ENCODE data around the gene NOP14.

Gene NOP14

DNA sequence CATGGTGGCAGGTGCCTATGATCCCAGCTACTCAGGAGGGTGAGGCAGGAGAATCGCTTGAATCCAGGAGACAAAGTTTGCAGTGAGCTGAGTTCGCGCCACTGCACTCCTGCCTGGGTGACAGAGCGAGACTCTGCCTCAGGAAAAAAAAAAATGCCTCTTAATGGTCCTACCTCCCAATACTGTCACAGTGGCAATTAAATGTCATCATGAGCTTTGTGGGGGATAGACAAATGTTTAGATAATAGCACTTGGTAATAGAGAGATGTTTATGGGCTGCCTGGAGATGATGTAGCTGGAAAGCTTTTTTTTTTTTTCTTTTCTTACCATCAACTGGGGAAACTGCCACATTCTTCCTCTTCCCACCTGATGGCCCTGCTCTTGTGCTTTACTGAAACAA is 33.2 kb upstream of the NOP14 start:
- H3K79me2 ChIP-seq (ENCODE audit: insufficient read depth, low read length) = no peaks in the 10 kb centered on the region
- H3K4me2 ChIP-seq (ENCODE audit: low read depth, low read length, poor library complexity, severe bottlenecking) = no peak overlapping the region
- H3K9ac ChIP-seq (ENCODE audit: low read depth, low read length, poor library complexity, severe bottlenecking) = no peak overlapping the region
- no peaks in the 10 kb centered on the region for H4K20me1 ChIP-seq (ENCODE audit: insufficient read depth, low read length, poor library complexity, severe bottlenecking)
- no peaks in the 10 kb centered on the region for H3K27me3 ChIP-seq (ENCODE audit: insufficient read depth, low read length, poor library complexity, severe bottlenecking)
- H3K9me3 ChIP-seq (ENCODE audit: insufficient read depth, low read depth, low read length) = no peaks in the 10 kb centered on the region
- H3K9me2 ChIP-seq (replicated peaks; ENCODE audit: low read depth, low read length) = no peaks in the 10 kb centered on the region
- H3K4me1 ChIP-seq (ENCODE audit: insufficient read depth, low read length, poor library complexity, severe bottlenecking) = no peaks in the 10 kb centered on the region
- H3K36me3 ChIP-seq (ENCODE audit: insufficient read depth, low read length) = no peaks in the 10 kb centered on the region
- TF ChIP-seq, protein P1, sequence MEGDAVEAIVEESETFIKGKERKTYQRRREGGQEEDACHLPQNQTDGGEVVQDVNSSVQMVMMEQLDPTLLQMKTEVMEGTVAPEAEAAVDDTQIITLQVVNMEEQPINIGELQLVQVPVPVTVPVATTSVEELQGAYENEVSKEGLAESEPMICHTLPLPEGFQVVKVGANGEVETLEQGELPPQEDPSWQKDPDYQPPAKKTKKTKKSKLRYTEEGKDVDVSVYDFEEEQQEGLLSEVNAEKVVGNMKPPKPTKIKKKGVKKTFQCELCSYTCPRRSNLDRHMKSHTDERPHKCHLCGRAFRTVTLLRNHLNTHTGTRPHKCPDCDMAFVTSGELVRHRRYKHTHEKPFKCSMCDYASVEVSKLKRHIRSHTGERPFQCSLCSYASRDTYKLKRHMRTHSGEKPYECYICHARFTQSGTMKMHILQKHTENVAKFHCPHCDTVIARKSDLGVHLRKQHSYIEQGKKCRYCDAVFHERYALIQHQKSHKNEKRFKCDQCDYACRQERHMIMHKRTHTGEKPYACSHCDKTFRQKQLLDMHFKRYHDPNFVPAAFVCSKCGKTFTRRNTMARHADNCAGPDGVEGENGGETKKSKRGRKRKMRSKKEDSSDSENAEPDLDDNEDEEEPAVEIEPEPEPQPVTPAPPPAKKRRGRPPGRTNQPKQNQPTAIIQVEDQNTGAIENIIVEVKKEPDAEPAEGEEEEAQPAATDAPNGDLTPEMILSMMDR (conservative IDR thresholded peaks at IDR 0.05; ENCODE audit: low read length) = no peak
- TF ChIP-seq EZH2phosphoT487 (IDR thresholded peaks at IDR 0.05; ENCODE audit: borderline replicate concordance) = no peak
- no peak overlapping the region for H2AFZ ChIP-seq (ENCODE audit: low read length)
- no peaks in the 10 kb centered on the region for H3F3A ChIP-seq (ENCODE audit: low read depth)
- no peak overlapping the region for H3K4me3 ChIP-seq (ENCODE audit: low read length, poor library complexity, severe bottlenecking)

DNA sequence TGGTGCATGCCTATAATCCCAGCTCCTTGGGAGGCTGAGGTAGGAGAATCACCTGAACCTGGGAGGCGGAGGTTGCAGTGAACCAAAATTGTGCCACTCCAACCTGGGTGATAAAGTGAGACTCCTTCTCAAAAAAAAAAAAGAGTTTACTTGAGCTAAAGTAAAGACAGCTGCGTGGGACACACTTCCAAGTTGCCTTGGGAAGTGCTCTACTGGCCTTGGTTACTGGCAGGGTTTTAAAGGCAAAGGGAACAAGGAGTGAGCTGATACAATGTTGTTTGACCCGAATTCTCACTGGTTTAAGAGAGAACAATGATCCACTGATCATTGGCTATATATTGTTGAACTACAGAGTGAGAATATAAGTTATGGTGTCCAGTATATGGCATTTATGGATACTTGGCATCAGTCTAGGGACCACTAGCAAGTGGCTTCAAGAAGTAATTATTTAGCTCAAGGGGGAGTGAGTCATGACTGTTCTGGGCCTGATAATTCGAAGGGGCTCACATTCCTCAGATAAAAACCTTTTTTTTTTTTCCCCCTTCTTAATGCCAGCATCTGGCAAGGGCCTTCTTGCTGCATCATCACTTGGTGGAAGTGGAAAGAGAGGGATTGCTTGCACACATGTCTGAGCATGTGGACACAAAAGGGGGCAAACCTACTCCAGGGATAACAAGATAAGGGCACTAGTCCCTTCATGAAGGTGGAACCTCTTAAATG is 32.5 kb upstream of the NOP14 start:
- Histone ChIP-seq H3K9ac (ENCODE audit: low read depth, low read length, poor library complexity, severe bottlenecking) (no peak overlapping the region), H3K9me3 (ENCODE audit: insufficient read depth, low read depth, low read length) (no peaks in the 10 kb centered on the region), H3K36me3 (ENCODE audit: insufficient read depth, low read length) (no peaks in the 10 kb centered on the region), H3K4me1 (ENCODE audit: insufficient read depth, low read length, poor library complexity, severe bottlenecking) (no peaks in the 10 kb centered on the region), H3K4me2 (ENCODE audit: low read depth, low read length, poor library complexity, severe bottlenecking) (no peak overlapping the region), H3K9me2 (replicated peaks; ENCODE audit: low read depth, low read length) (no peaks in the 10 kb centered on the region), H3F3A (ENCODE audit: low read depth) (no peaks in the 10 kb centered on the region), H2AFZ (ENCODE audit: low read length) (no peak overlapping the region), H4K20me1 (ENCODE audit: insufficient read depth, low read length, poor library complexity, severe bottlenecking) (no peaks in the 10 kb centered on the region), H3K4me3 (ENCODE audit: low read length, poor library complexity, severe bottlenecking) (no peak overlapping the region), H3K79me2 (ENCODE audit: insufficient read depth, low read length) (no peaks in the 10 kb centered on the region), H3K27me3 (ENCODE audit: insufficient read depth, low read length, poor library complexity, severe bottlenecking) (no peaks in the 10 kb centered on the region)
- TF ChIP-seq EZH2phosphoT487 (IDR thresholded peaks at IDR 0.05; ENCODE audit: borderline replicate concordance) = no peak
- TF ChIP-seq, protein P1 (conservative IDR thresholded peaks at IDR 0.05; ENCODE audit: low read length) = no peak

- H3K4me3 ChIP-seq (ENCODE audit: low read length, poor library complexity, severe bottlenecking) = no peak overlapping the region
- H3K4me1 ChIP-seq (ENCODE audit: insufficient read depth, low read length, poor library complexity, severe bottlenecking) = no peaks in the 10 kb centered on the region
- H3K9me3 ChIP-seq (ENCODE audit: insufficient read depth, low read depth, low read length) = no peaks in the 10 kb centered on the region
- H3K4me2 ChIP-seq (ENCODE audit: low read depth, low read length, poor library complexity, severe bottlenecking) = no peak overlapping the region
- TF ChIP-seq EZH2phosphoT487 (IDR thresholded peaks at IDR 0.05; ENCODE audit: borderline replicate concordance) = no peak
- TF ChIP-seq, protein P1 (conservative IDR thresholded peaks at IDR 0.05; ENCODE audit: low read length) = no peak
- H3K27me3 ChIP-seq (ENCODE audit: insufficient read depth, low read length, poor library complexity, severe bottlenecking) = no peaks in the 10 kb centered on the region
- no peaks in the 10 kb centered on the region for H3K9me2 ChIP-seq (replicated peaks; ENCODE audit: low read depth, low read length)
- H3K79me2 ChIP-seq (ENCODE audit: insufficient read depth, low read length) = no peaks in the 10 kb centered on the region
- no peak overlapping the region for H2AFZ ChIP-seq (ENCODE audit: low read length)
- H4K20me1 ChIP-seq (ENCODE audit: insufficient read depth, low read length, poor library complexity, severe bottlenecking) = no peaks in the 10 kb centered on the region
- no peaks in the 10 kb centered on the region for H3F3A ChIP-seq (ENCODE audit: low read depth)
- H3K9ac ChIP-seq (ENCODE audit: low read depth, low read length, poor library complexity, severe bottlenecking) = no peak overlapping the region
- no peaks in the 10 kb centered on the region for H3K36me3 ChIP-seq (ENCODE audit: insufficient read depth, low read length)
These were observed 31.7 kb upstream of the NOP14 start for GRCh38 chr4:2994917-2995316.

Measured in Loucy (cell line).